Right cardiac atrium (tissue), 5 donors: Measurements from ENCODE around the gene ZIC3. TPM values are rescaled to one million over a fixed set of nuclear protein-coding genes. Genes with fewer than 3 reads are reported as not detected.

Experiments
- ATAC-seq, 2 donors: fragments of 200-7000 bp; cut with Tn5 transposase; one replicate each; pipeline versions ENCODE4 v1.8.0 to v1.9.1; 2020; ENCODE audit warnings: moderate library complexity in 2 of 2, mild to moderate bottlenecking in 1 of 2
- DNase-seq, 3 donors: peaks; one replicate each; pipeline ENCODE4 v3.0.0-alpha.2; 2020
- H3K27ac ChIP-seq: one replicate; pipeline ENCODE4 v1.5.1; 2013; ENCODE audit warnings: mild to moderate bottlenecking, low read length, control low read depth, moderate library complexity
- H3K27me3 ChIP-seq: one replicate; pipeline ENCODE4 v1.6.1; 2013; ENCODE audit not compliant: control insufficient read depth, insufficient read depth
- H3K4me1 ChIP-seq: one replicate; pipeline ENCODE4 v1.6.1; 2013; ENCODE audit warnings: low read length; ENCODE audit not compliant: control insufficient read depth, insufficient read depth
- H3K4me3 ChIP-seq: one replicate; pipeline ENCODE4 v1.5.1; 2013; ENCODE audit warnings: low read length, control low read depth
- H3K9me3 ChIP-seq: one replicate; pipeline ENCODE4 v1.6.1; 2013; ENCODE audit warnings: low read length; ENCODE audit not compliant: control insufficient read depth
- WGBS: extraction: QIAGEN DNeasy Blood & Tissue Kit; methylation state at CpG from one replicate; pipeline ENCODE4 v1.1.7; 2013; 5-methylcytosine and 5-hydroxymethylcytosine counted together
- intact Hi-C, 4 donors: fragments of 100-400 bp; cut with DNase I; formaldehyde crosslinking; loops; one replicate each; pipeline versions ENCODE4 v1.11.0 to v1.14.0; 2022 to 2023
- polyA plus RNA-seq: library from polyadenylated mRNA; stranded (reverse); fragments of 200-250 nt; gene quantifications from one replicate; pipeline ENCODE4 v1.2.3, GENCODE V29; 2013
- total RNA-seq, 4 donors: library from RNA; stranded (reverse); fragmentation: NEBNext Ultra II Directional; extraction: Animal tissue kit (Norgen Biotek cat#: 25700); gene quantifications; one replicate each; pipeline ENCODE4 v1.2.1, GENCODE V29; 2021
- donor health status: healthy with polysubstance abuse.
- donor health status: DM: no; HTN: yes; CAD: no.
- donor health status: DM: no; HTN: no; CAD: no.
- donor health status: DM: no; HTN: yes; CAD: no; lungs with severe emphysema.
- donor health status: DM: yes; HTN: yes; CAD: no.

The ZIC3 gene
- total and polyA plus RNA-seq, 5 donors, result not detected

DNA sequence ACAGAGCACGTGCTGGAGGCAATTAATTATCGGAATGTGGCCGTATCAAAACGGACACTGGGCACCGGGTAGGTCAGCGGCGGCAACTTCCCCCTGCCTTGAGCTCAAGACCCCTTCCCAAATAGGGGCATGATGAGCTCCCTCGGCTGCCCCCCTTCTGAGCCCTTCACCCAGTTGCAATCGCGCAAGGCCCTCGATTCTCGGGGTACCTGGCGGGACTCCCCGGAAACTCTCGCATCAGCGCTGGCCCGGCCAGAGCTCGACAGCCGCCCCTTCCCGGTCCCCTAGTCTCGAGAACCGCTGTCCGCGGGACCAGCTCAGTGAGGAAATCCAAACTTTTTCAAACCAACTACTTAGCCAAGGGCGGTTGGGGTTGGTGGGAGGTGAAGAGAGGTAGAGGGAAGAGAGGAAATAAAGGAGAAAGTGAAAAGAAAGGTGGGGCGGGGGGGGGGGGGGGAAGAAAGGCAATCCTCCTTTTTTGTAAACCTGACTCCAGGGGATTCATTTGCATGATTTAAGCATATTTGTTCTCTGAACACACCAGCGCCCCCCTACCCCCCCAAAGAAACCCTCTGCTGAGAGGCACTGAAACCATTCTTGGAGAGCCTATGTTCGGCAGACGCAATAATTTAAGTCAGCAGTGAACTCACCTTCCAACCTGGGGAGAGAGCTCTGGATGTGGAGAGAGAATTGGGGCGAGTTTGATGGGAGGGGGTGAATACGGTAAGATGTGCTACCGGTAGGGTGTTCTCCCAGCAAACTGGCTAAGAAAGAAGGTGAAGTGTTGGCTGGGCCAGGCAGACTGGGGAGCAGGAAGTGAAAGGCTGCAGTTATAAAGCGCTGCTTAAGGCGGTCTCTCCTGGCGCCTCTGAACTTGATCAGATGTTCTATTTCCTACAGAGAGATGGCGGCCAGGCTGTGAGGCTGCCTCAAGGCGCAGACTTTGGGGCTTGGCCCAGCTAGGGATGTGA lies 2.0 kb upstream of the ZIC3 start:
- intact Hi-C loops, result no loop called here
- WGBS, result 7% methylated on average over 37 of the region's 37 CpGs
- DNase-seq (no peak), ATAC-seq (no peak)
- Histone ChIP-seq H3K27me3 (no peaks in the 10 kb centered on the region), H3K4me3 (no peak overlapping the region), H3K4me1 (peaks cover 4% of the 10 kb centered on the region), H3K27ac (no peak overlapping the region), H3K9me3 (no peaks in the 10 kb centered on the region)

- H3K27me3 ChIP-seq, result no peaks in the 10 kb centered on the region
- 2% methylated on average over 54 of the region's 54 CpGs for WGBS
- DNase-seq (no peak), ATAC-seq (peak in 1 of 2 donors; percentile 11)
- intact Hi-C loops, result no loop called here
- H3K4me1 ChIP-seq, result peaks cover 4% of the 10 kb centered on the region
- H3K4me3 ChIP-seq, result peak overlapping the region; percentile 63
- H3K27ac ChIP-seq, result no peak overlapping the region
- no peaks in the 10 kb centered on the region for H3K9me3 ChIP-seq
Observed at GRCh38 chrX:137565318-137565904, 516 bp upstream of the ZIC3 start.

DNA sequence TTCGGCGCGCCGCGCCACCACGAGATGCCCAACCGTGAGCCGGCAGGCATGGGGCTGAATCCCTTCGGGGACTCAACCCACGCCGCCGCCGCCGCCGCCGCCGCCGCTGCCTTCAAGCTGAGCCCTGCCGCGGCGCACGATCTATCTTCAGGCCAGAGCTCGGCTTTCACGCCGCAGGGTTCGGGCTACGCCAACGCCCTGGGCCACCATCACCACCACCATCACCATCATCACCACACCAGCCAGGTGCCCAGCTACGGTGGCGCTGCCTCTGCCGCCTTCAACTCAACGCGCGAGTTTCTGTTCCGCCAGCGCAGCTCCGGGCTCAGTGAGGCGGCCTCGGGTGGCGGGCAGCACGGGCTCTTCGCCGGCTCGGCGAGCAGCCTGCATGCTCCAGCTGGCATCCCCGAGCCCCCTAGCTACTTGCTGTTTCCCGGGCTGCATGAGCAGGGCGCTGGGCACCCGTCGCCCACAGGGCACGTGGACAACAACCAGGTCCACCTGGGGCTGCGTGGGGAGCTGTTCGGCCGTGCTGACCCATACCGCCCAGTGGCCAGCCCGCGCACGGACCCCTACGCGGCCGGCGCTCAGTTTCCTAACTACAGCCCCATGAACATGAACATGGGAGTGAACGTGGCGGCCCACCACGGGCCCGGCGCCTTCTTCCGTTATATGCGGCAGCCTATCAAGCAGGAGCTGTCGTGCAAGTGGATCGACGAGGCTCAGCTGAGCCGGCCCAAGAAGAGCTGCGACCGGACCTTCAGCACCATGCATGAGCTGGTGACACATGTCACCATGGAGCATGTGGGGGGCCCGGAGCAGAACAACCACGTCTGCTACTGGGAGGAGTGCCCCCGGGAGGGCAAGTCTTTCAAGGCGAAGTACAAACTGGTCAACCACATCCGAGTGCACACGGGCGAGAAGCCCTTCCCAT lies 1.1 kb downstream of the ZIC3 start:
- Histone ChIP-seq H3K4me1 (peaks cover 4% of the 10 kb centered on the region), H3K4me3 (peak overlapping the region; percentile 63), H3K9me3 (no peaks in the 10 kb centered on the region), H3K27me3 (no peaks in the 10 kb centered on the region), H3K27ac (no peak overlapping the region)
- ATAC-seq (peak in 1 of 2 donors; percentile 8), DNase-seq (peak in 2 of 3 donors; percentile 50 to 56)
- WGBS, result 3% methylated on average over 82 of the region's 82 CpGs
- intact Hi-C loops, result no loop called here

- H3K4me3 ChIP-seq, result peak overlapping the region; percentile 28
- no peak for ATAC-seq
- H3K27me3 ChIP-seq, result no peaks in the 10 kb centered on the region
- no peak overlapping the region for H3K27ac ChIP-seq
- intact Hi-C loops, result no loop called here
- no peaks in the 10 kb centered on the region for H3K9me3 ChIP-seq
- DNase-seq, result no peak
- peaks cover 4% of the 10 kb centered on the region for H3K4me1 ChIP-seq
- 3% methylated on average over 35 of the region's 36 CpGs for WGBS
Observed at GRCh38 chrX:137567682-137568232, 1.8 kb downstream of the ZIC3 start.

DNA sequence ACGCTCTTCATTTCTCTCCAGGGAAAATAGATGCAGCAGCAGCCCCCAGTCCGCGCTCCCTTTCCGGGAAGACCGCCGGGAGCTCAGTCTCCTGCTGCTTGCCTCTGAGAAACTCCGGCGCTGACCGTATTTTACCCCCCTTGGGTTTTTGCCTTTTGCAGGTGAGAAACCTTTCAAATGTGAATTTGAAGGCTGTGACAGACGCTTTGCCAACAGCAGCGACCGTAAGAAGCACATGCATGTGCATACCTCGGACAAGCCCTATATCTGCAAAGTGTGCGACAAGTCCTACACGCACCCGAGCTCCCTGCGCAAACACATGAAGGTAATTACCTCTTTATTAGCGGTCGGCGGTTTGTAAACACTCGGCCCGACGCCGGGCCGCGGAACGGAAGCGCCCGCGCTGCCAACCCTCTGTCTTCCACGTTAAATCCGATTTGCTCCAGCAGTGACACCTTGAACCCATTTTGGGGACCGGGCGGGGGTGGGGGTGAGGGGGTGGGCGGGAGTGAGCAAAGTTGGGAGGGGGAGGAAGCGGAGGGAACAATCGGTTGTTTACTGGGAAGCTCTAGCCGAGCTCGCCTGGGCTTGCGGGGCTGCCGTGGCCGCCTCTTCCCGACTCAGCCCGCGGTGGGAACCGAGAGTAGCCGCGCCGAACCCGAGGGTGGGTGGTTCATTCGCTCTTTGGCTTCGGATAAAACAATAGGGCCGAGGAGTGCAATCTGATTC lies 3.0 kb downstream of the ZIC3 start:
- DNase-seq (no peak), ATAC-seq (no peak)
- Histone ChIP-seq H3K4me1 (peaks cover 4% of the 10 kb centered on the region), H3K4me3 (peak overlapping the region; percentile 9), H3K9me3 (no peaks in the 10 kb centered on the region), H3K27me3 (no peaks in the 10 kb centered on the region), H3K27ac (no peak overlapping the region)
- intact Hi-C loops, result no loop called here
- 3% methylated on average over 53 of the region's 53 CpGs for WGBS

DNA sequence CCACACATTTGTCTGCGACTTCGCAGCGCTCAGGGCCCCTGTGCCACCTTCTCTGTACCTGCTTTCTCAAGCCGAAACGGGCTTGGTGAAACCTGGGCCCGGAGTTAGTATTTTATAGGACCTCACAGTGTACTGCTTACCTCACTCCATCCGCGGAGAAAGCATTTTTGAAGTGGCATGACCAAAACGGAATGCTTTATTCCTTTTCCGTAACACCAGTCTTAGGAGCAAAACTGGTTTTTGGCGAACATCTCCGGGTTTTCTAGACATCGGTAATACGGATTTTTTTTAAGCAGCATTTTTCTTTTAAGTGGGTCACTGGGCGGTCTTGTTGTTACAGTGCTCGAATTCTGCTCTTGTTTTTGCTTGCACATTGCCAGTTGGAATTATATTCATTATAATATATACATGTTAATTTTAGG lies 3.6 kb downstream of the ZIC3 start:
- Histone ChIP-seq H3K4me1 (peaks cover 4% of the 10 kb centered on the region), H3K27ac (no peak overlapping the region), H3K27me3 (no peaks in the 10 kb centered on the region), H3K9me3 (no peaks in the 10 kb centered on the region), H3K4me3 (no peak overlapping the region)
- intact Hi-C loops, result no loop called here
- ATAC-seq (no peak), DNase-seq (no peak)
- WGBS, result 5% methylated on average over 16 of the region's 16 CpGs

DNA sequence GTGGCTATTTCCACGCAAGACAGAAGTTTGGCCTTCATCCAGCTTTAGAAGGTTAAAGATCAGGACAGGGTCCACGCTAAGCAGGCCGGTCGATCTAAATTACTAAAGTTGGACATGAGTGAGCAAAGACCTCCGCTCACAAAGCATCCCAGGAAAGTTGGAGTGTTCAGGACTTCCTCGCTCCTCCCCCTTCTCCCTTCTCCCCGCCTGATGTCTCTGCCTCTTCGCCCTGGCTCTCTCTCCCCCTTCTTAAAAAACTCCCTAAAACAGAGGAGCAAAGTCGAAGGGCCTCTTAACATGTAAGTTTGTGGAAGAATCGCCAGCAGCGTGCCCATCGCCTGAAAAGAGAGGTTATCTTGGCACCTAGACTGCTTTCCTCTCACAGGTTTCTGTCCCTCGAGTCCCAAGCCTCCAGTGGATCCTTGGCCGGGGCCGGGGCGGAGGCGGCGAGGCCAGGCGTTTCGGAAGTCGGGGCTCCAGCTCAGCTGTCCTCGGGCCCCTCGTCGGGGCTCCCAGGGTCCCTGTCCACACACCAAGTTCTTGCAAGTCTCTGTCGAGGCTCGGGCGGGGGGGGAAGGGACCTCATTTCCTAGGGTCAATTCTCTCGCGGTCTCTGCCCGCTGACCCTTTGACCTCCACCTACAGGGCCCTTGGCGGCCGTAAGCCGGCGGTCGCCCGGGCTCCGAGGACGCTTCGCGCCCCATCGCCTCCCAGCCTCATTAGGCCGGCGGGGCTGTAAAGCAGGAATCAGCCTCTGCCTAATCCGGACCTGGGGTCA lies 7.6 kb downstream of the ZIC3 start:
- Histone ChIP-seq H3K27ac (no peak overlapping the region), H3K27me3 (no peaks in the 10 kb centered on the region), H3K9me3 (no peaks in the 10 kb centered on the region), H3K4me3 (no peak overlapping the region), H3K4me1 (no peaks in the 10 kb centered on the region)
- WGBS, result 9% methylated on average over 44 of the region's 44 CpGs
- intact Hi-C loops, result no loop called here
- ATAC-seq (no peak), DNase-seq (no peak)

GRCh38 chrX:137574102-137574783 lies 8.3 kb downstream of the ZIC3 start:
- DNase-seq (no peak), ATAC-seq (no peak)
- WGBS, result 2% methylated on average over 64 of the region's 67 CpGs
- intact Hi-C loops, result no loop called here
- no peak overlapping the region for H3K27ac ChIP-seq
- H3K4me3 ChIP-seq, result no peak overlapping the region
- H3K4me1 ChIP-seq, result no peaks in the 10 kb centered on the region
- H3K27me3 ChIP-seq, result no peaks in the 10 kb centered on the region
- no peaks in the 10 kb centered on the region for H3K9me3 ChIP-seq

- H3K4me3 ChIP-seq, result no peak overlapping the region
- ATAC-seq (no peak), DNase-seq (no peak)
- no peaks in the 10 kb centered on the region for H3K9me3 ChIP-seq
- intact Hi-C loops, result no loop called here
- no peaks in the 10 kb centered on the region for H3K4me1 ChIP-seq
- 10% methylated on average over 29 of the region's 29 CpGs for WGBS
- no peak overlapping the region for H3K27ac ChIP-seq
- no peaks in the 10 kb centered on the region for H3K27me3 ChIP-seq
Observed at GRCh38 chrX:137574784-137575293, 8.9 kb downstream of the ZIC3 start.
